Measurements from ENCODE around the gene TMEM184A. TPM values are rescaled to one million over a fixed set of nuclear protein-coding genes. Genes with fewer than 3 reads are reported as not detected.
A peak's percentile ranks its signal among the peaks of the same experiment; 100 is the strongest.

The TMEM184A gene
- total RNA-seq, 1 experiment from 2014 or later: 16.5 TPM

- H3K27ac Mint-ChIP-seq (ENCODE audit: unreplicated experiment): no peak overlapping the region
- Histone ChIP-seq H3K36me3 (ENCODE audit: control insufficient read depth, insufficient read depth, low read length) (no peaks in the 10 kb centered on the region), H3K27me3 (replicated peaks; ENCODE audit: control insufficient read depth, insufficient read depth, low read length) (no peaks in the 10 kb centered on the region), H3K4me1 (peaks cover 16% of the 10 kb centered on the region), H3K4me3 (ENCODE audit: low read depth, low read length) (no peak overlapping the region), H3K9me3 (no peaks in the 10 kb centered on the region)
- TF ChIP-seq CTCF (IDR thresholded peaks at IDR 0.05; ENCODE audit: insufficient read depth in 1 of 2, low read depth in 1 of 2, low read length in 1 of 2, severe bottlenecking in 1 of 2, unreplicated experiment in 1 of 2): no peak
- no peaks in the 10 kb centered on the region for H3K27me3 Mint-ChIP-seq (ENCODE audit: insufficient read depth, unreplicated experiment)
- peaks cover 16% of the 10 kb centered on the region for H3K36me3 Mint-ChIP-seq (ENCODE audit: insufficient read depth, unreplicated experiment)
- BruUV-seq (replicated peaks): no TSS peak
- POLR2A ChIA-PET: no interaction called here
- no peak for DNase-seq
- no peaks in the 10 kb centered on the region for H3K9me3 Mint-ChIP-seq (ENCODE audit: unreplicated experiment)
- CTCF ChIA-PET: no interaction called here
- intact Hi-C loops (cut with micrococcal nuclease; ENCODE audit: unreplicated experiment): no loop called here
- H3K4me1 Mint-ChIP-seq (ENCODE audit: low read depth, unreplicated experiment): peaks cover 10% of the 10 kb centered on the region
- peak overlapping the region; percentile 43 for H3K4me3 Mint-ChIP-seq (ENCODE audit: unreplicated experiment)
Measured at GRCh38 chr7:1508277-1508758, 47.7 kb downstream of the TMEM184A start.

GRCh38 chr7:1505731-1506550 lies 50.1 kb downstream of the TMEM184A start:
- intact Hi-C loops (cut with micrococcal nuclease; ENCODE audit: unreplicated experiment): no loop called here
- ChIA-PET CTCF (interaction anchor here (0.7 kb wide), 2 partner anchors 51 to 452 kb away, joined by 3 read pairs; no protein-coding TSS in a partner anchor), POLR2A (interaction anchor here (0.6 kb wide), 1 partner anchor 1057 kb away, joined by 3 read pairs; no protein-coding TSS in a partner anchor)
- Histone ChIP-seq H3K4me3 (ENCODE audit: low read depth, low read length) (no peak overlapping the region), H3K9me3 (no peaks in the 10 kb centered on the region), H3K27me3 (replicated peaks; ENCODE audit: control insufficient read depth, insufficient read depth, low read length) (no peaks in the 10 kb centered on the region), H3K36me3 (ENCODE audit: control insufficient read depth, insufficient read depth, low read length) (peaks cover 5% of the 10 kb centered on the region), H3K4me1 (peaks cover 21% of the 10 kb centered on the region)
- Mint-ChIP-seq H3K9me3 (ENCODE audit: unreplicated experiment) (no peaks in the 10 kb centered on the region), H3K4me1 (ENCODE audit: low read depth, unreplicated experiment) (peaks cover 10% of the 10 kb centered on the region), H3K4me3 (ENCODE audit: unreplicated experiment) (peak overlapping the region; percentile 88), H3K36me3 (ENCODE audit: insufficient read depth, unreplicated experiment) (peaks cover 34% of the 10 kb centered on the region), H3K27ac (ENCODE audit: unreplicated experiment) (peak overlapping the region; percentile 75), H3K27me3 (ENCODE audit: insufficient read depth, unreplicated experiment) (no peaks in the 10 kb centered on the region)
- no peak for TF ChIP-seq CTCF (IDR thresholded peaks at IDR 0.05; ENCODE audit: insufficient read depth in 1 of 2, low read depth in 1 of 2, low read length in 1 of 2, severe bottlenecking in 1 of 2, unreplicated experiment in 1 of 2)
- peak in 1 of 2 experiments; percentile 48 for DNase-seq
- no TSS peak for BruUV-seq (replicated peaks)

- H3K9me3 ChIP-seq: no peaks in the 10 kb centered on the region
- Mint-ChIP-seq H3K27ac (ENCODE audit: unreplicated experiment) (peak within 1 kb of the TSS; percentile 91), H3K36me3 (ENCODE audit: insufficient read depth, unreplicated experiment) (peaks cover 46% of the 10 kb centered on the region), H3K4me3 (ENCODE audit: unreplicated experiment) (peak within 1 kb of the TSS; percentile 88), H3K4me1 (ENCODE audit: low read depth, unreplicated experiment) (peaks cover 10% of the 10 kb centered on the region), H3K27me3 (ENCODE audit: insufficient read depth, unreplicated experiment) (no peaks in the 10 kb centered on the region), H3K9me3 (ENCODE audit: unreplicated experiment) (no peaks in the 10 kb centered on the region)
- H3K27me3 ChIP-seq (replicated peaks; ENCODE audit: control insufficient read depth, insufficient read depth, low read length): no peaks in the 10 kb centered on the region
- peaks cover 5% of the 10 kb centered on the region for H3K36me3 ChIP-seq (ENCODE audit: control insufficient read depth, insufficient read depth, low read length)
- BruUV-seq (replicated peaks): TSS peak; percentile 53
- peak; percentile 94 to 96 for DNase-seq
- intact Hi-C loops (cut with micrococcal nuclease; ENCODE audit: unreplicated experiment): no loop called here
- POLR2A ChIA-PET: no interaction called here
- CTCF ChIA-PET: no interaction called here
- peaks cover 21% of the 10 kb centered on the region for H3K4me1 ChIP-seq
- TF ChIP-seq CTCF (IDR thresholded peaks at IDR 0.05; ENCODE audit: insufficient read depth in 1 of 2, low read depth in 1 of 2, low read length in 1 of 2, severe bottlenecking in 1 of 2, unreplicated experiment in 1 of 2): peak; percentile 85 to 93
- peak within 1 kb of the TSS; percentile 100 for H3K4me3 ChIP-seq (ENCODE audit: low read depth, low read length)
Measured at GRCh38 chr7:1503816-1504775, 51.9 kb downstream of the TMEM184A start, which contains the start of gene INTS1. TSS of gene INTS1 (minus strand) at chr7:1504389. CDS start at chr7:1503960, 429 bp downstream.

Measured in Caco-2 (cell line).